Measurements from ENCODE around the gene NCAPD3. TPM values are rescaled to one million over a fixed set of nuclear protein-coding genes. Genes with fewer than 3 reads are reported as not detected.
A peak's percentile ranks its signal among the peaks of the same experiment; 100 is the strongest.

Gene NCAPD3
- total RNA-seq, 1 experiment from 2014 or later, result 63.0 TPM

DNA sequence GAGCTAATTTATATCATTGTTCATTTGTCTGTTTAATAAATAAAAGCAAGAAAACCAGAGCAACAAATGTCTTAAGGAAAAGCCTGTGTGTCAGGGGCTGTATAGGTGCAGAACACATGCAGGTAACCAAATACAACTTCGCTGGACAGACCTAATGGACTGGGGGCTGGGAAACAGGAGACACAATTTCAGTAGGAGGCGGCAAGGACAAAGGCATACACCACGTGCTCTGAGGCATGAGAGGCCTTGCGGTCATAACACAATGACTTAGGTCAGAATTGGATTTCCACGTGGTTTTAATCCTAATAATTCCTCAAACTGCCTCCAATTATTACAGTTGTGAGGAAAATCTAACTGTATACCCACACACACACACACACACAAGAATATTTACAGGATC lies 43.7 kb upstream of the NCAPD3 start:
- H3K9me3 Mint-ChIP-seq, result no peaks in the 10 kb centered on the region
- no peak for ATAC-seq
- peak overlapping the region; percentile 90 for H3K27ac Mint-ChIP-seq
- H3K36me3 Mint-ChIP-seq, result peaks cover 22% of the 10 kb centered on the region
- peaks cover 73% of the 10 kb centered on the region for H3K4me1 Mint-ChIP-seq
- no peaks in the 10 kb centered on the region for H3K27me3 Mint-ChIP-seq (ENCODE audit: low read depth)
- TF ChIP-seq ZBTB21 (CRISPR knock-in tag; IDR thresholded peaks at IDR 0.05; ENCODE audit: borderline replicate concordance) (no peak), MAX (CRISPR knock-in tag; IDR thresholded peaks at IDR 0.05) (peak; percentile 43; the same call in 1 of the 2 replicates), ZSCAN18 (CRISPR knock-in tag; IDR thresholded peaks at IDR 0.05) (no peak), USF2 (CRISPR knock-in tag; IDR thresholded peaks at IDR 0.05) (0 out of 2 replicates have a peak, but pooled peaks have one; percentile 48), USF1 (CRISPR knock-in tag; IDR thresholded peaks at IDR 0.05) (0 out of 2 replicates have a peak, but pooled peaks have one; percentile 26)
- CTCF ChIA-PET, result interaction anchor here (1.6 kb wide), 1 partner anchor 42 kb away, joined by 4 read pairs; the partner anchor contains the start of gene VPS26B
- POLR2A ChIA-PET, result interaction anchor here (1.2 kb wide), 1 partner anchor 14 kb away, joined by 3 read pairs; the partner anchor contains the start of genes ACAD8 and THYN1
- DNase-seq (ENCODE audit: low spot score), result no peak
- H3K4me3 Mint-ChIP-seq, result no peak overlapping the region

DNA sequence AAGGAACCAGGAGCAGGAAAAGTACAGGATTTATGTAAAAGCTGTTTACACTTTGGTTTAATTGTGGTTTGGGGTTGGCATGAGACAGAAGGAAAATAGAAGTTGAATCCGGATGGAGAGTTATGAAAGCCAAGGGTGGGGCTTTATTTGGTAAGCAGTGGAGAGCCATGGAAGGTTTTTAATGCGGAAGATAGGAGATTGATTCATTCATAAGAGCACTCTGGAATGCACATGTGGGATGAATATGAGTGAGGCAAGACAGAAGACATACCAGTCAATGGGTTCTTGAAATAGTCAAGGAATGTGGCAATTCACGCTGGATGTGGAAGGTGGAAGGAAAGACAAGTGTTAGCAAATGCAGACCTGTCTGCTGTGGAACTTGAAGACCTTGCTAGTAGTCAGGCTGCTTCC lies 43.1 kb upstream of the NCAPD3 start:
- H3K9me3 Mint-ChIP-seq, result no peaks in the 10 kb centered on the region
- H3K36me3 Mint-ChIP-seq, result peaks cover 19% of the 10 kb centered on the region
- H3K27ac Mint-ChIP-seq, result peak overlapping the region; percentile 90
- H3K4me3 Mint-ChIP-seq, result no peak overlapping the region
- H3K4me1 Mint-ChIP-seq, result peaks cover 67% of the 10 kb centered on the region
- no peaks in the 10 kb centered on the region for H3K27me3 Mint-ChIP-seq (ENCODE audit: low read depth)
- no peak for DNase-seq (ENCODE audit: low spot score)
- ChIA-PET POLR2A (no interaction called here), CTCF (interaction anchor here (1.2 to 6.2 kb wide), 3 partner anchors 10 to 42 kb away, joined by 4 to 57 read pairs (median 4); partner anchors contain the start of genes ACAD8, GLB1L3 and VPS26B)
- ATAC-seq, result peak; percentile 12; the same call in 1 of the 2 replicates
- TF ChIP-seq EMX1 (CRISPR knock-in tag; IDR thresholded peaks at IDR 0.05), result no peak
- no peak for TF ChIP-seq SOX15 (CRISPR knock-in tag; IDR thresholded peaks at IDR 0.05)
- no peak for TF ChIP-seq MAX (CRISPR knock-in tag; IDR thresholded peaks at IDR 0.05)
- no peak for TF ChIP-seq TCF7 (CRISPR knock-in tag; IDR thresholded peaks at IDR 0.05; ENCODE audit: low read depth)
- no peak for TF ChIP-seq SMAD3 (CRISPR knock-in tag; IDR thresholded peaks at IDR 0.05; ENCODE audit: borderline replicate concordance)
- TF ChIP-seq E2F1 (CRISPR knock-in tag; IDR thresholded peaks at IDR 0.05), result no peak
- TF ChIP-seq, protein P1, sequence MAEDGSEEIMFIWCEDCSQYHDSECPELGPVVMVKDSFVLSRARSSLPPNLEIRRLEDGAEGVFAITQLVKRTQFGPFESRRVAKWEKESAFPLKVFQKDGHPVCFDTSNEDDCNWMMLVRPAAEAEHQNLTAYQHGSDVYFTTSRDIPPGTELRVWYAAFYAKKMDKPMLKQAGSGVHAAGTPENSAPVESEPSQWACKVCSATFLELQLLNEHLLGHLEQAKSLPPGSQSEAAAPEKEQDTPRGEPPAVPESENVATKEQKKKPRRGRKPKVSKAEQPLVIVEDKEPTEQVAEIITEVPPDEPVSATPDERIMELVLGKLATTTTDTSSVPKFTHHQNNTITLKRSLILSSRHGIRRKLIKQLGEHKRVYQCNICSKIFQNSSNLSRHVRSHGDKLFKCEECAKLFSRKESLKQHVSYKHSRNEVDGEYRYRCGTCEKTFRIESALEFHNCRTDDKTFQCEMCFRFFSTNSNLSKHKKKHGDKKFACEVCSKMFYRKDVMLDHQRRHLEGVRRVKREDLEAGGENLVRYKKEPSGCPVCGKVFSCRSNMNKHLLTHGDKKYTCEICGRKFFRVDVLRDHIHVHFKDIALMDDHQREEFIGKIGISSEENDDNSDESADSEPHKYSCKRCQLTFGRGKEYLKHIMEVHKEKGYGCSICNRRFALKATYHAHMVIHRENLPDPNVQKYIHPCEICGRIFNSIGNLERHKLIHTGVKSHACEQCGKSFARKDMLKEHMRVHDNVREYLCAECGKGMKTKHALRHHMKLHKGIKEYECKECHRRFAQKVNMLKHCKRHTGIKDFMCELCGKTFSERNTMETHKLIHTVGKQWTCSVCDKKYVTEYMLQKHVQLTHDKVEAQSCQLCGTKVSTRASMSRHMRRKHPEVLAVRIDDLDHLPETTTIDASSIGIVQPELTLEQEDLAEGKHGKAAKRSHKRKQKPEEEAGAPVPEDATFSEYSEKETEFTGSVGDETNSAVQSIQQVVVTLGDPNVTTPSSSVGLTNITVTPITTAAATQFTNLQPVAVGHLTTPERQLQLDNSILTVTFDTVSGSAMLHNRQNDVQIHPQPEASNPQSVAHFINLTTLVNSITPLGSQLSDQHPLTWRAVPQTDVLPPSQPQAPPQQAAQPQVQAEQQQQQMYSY (CRISPR knock-in tag; IDR thresholded peaks at IDR 0.05), result no peak
- TF ChIP-seq, protein P2, sequence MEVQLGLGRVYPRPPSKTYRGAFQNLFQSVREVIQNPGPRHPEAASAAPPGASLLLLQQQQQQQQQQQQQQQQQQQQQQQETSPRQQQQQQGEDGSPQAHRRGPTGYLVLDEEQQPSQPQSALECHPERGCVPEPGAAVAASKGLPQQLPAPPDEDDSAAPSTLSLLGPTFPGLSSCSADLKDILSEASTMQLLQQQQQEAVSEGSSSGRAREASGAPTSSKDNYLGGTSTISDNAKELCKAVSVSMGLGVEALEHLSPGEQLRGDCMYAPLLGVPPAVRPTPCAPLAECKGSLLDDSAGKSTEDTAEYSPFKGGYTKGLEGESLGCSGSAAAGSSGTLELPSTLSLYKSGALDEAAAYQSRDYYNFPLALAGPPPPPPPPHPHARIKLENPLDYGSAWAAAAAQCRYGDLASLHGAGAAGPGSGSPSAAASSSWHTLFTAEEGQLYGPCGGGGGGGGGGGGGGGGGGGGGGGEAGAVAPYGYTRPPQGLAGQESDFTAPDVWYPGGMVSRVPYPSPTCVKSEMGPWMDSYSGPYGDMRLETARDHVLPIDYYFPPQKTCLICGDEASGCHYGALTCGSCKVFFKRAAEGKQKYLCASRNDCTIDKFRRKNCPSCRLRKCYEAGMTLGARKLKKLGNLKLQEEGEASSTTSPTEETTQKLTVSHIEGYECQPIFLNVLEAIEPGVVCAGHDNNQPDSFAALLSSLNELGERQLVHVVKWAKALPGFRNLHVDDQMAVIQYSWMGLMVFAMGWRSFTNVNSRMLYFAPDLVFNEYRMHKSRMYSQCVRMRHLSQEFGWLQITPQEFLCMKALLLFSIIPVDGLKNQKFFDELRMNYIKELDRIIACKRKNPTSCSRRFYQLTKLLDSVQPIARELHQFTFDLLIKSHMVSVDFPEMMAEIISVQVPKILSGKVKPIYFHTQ (CRISPR knock-in tag; IDR thresholded peaks at IDR 0.05), result no peak
- TF ChIP-seq, protein P3, sequence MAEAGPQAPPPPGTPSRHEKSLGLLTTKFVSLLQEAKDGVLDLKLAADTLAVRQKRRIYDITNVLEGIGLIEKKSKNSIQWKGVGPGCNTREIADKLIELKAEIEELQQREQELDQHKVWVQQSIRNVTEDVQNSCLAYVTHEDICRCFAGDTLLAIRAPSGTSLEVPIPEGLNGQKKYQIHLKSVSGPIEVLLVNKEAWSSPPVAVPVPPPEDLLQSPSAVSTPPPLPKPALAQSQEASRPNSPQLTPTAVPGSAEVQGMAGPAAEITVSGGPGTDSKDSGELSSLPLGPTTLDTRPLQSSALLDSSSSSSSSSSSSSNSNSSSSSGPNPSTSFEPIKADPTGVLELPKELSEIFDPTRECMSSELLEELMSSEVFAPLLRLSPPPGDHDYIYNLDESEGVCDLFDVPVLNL (CRISPR knock-in tag; IDR thresholded peaks at IDR 0.05; ENCODE audit: borderline replicate concordance, low read depth), result no peak
- TF ChIP-seq RORB (CRISPR knock-in tag; IDR thresholded peaks at IDR 0.05), result no peak
- no peak for TF ChIP-seq FOXK1 (CRISPR knock-in tag; IDR thresholded peaks at IDR 0.05)
- no peak for TF ChIP-seq NR1H2 (CRISPR knock-in tag; IDR thresholded peaks at IDR 0.05)
- no peak for TF ChIP-seq NR3C1 (CRISPR knock-in tag; conservative IDR thresholded peaks at IDR 0.05; ENCODE audit: low read depth)
- TF ChIP-seq, protein P4, sequence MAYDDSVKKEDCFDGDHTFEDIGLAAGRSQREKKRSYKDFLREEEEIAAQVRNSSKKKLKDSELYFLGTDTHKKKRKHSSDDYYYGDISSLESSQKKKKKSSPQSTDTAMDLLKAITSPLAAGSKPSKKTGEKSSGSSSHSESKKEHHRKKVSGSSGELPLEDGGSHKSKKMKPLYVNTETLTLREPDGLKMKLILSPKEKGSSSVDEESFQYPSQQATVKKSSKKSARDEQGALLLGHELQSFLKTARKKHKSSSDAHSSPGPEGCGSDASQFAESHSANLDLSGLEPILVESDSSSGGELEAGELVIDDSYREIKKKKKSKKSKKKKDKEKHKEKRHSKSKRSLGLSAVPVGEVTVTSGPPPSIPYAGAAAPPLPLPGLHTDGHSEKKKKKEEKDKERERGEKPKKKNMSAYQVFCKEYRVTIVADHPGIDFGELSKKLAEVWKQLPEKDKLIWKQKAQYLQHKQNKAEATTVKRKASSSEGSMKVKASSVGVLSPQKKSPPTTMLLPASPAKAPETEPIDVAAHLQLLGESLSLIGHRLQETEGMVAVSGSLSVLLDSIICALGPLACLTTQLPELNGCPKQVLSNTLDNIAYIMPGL (CRISPR knock-in tag; IDR thresholded peaks at IDR 0.05), result no peak
- no peak for TF ChIP-seq PRRX2 (CRISPR knock-in tag; IDR thresholded peaks at IDR 0.05)
- TF ChIP-seq HMGA2 (CRISPR knock-in tag; IDR thresholded peaks at IDR 0.05), result no peak
